SK-N-SH (cell line): ENCODE results near the gene EFCAB8. TPM values are rescaled to one million over a fixed set of nuclear protein-coding genes. Genes with fewer than 3 reads are reported as not detected.

ENCODE experiments used
- CTCF ChIA-PET: fragments of 300-600, 350-600 bp; formaldehyde crosslinking; extraction: SDS; loops from one replicate; lab custom pipeline; 2021; lab: Yijun Ruan, JAX
- POLR2A ChIA-PET: fragments of 350-600 bp; sonication (Branson Sonifier 250); formaldehyde crosslinking; extraction: SDS; loops from one replicate; lab custom pipeline; 2020; ENCODE audit warnings: antibody characterized with exemption, inconsistent platforms; lab: Yijun Ruan, JAX
- DNase-seq: peaks from one replicate; pipeline ENCODE4 v3.0.0; 2012
- H2AFZ ChIP-seq: fragments of 200-600 bp; sonication (generic); 2 replicates; pipeline ENCODE4 v1.8.1; 2016; ENCODE audit warnings: antibody characterized with exemption, mild to moderate bottlenecking, low read depth
- H3F3A ChIP-seq: fragments of 200-600 bp; sonication (generic); replicated peaks from 2 replicates; pipeline ENCODE3; 2016; ENCODE audit warnings: antibody characterized with exemption, mild to moderate bottlenecking; ENCODE audit not compliant: insufficient read depth
- H3K27ac ChIP-seq, 2 experiments: fragments of 200-500 bp in 1 of 2; fragments of 200-600 bp in 1 of 2; sonication (Bioruptor generic) in 1 of 2; sonication (generic), shearing (Covaris generic) in 1 of 2; 2 replicates each; pipeline versions ENCODE4 v1.5.1 to v1.6.1; 2014 to 2016; ENCODE audit warnings: low read depth in 2 of 2, inconsistent platforms in 1 of 2, low read length in 1 of 2, mild to moderate bottlenecking in 1 of 2, mixed read lengths in 1 of 2
- H3K27me3 ChIP-seq: fragments of 200-600 bp; sonication (generic), shearing (Covaris generic); 2 replicates; pipeline ENCODE4 v1.6.1; 2016; ENCODE audit warnings: mixed run types; ENCODE audit not compliant: insufficient read depth
- H3K36me3 ChIP-seq, 2 experiments: fragments of 200-500 bp in 1 of 2; fragments of 200-600 bp in 1 of 2; sonication (Bioruptor generic) in 1 of 2; sonication (generic) in 1 of 2; replicated peaks in 1 of 2; 2 replicates each; pipeline versions ENCODE3 to v1.5.1; 2014 to 2016; ENCODE audit warnings: low read length in 1 of 2, mild to moderate bottlenecking in 1 of 2; ENCODE audit not compliant: insufficient read depth in 2 of 2, control insufficient read depth in 1 of 2
- H3K4me1 ChIP-seq, 2 experiments: fragments of 200-500 bp in 1 of 2; fragments of 200-600 bp in 1 of 2; sonication (Bioruptor generic) in 1 of 2; sonication (generic), shearing (Covaris generic) in 1 of 2; 2 replicates each; pipeline versions ENCODE4 v1.5.1 to v1.6.1; 2014 to 2016; ENCODE audit warnings: low read depth in 1 of 2, low read length in 1 of 2, mixed run types in 1 of 2; ENCODE audit not compliant: insufficient read depth in 2 of 2, control insufficient read depth in 1 of 2
- H3K4me2 ChIP-seq: fragments of 200-600 bp; sonication (generic), shearing (Covaris generic); 2 replicates; pipeline ENCODE4 v1.6.1; 2017; ENCODE audit warnings: mixed run types
- H3K4me3 ChIP-seq, 2 experiments: fragments of 200-500 bp in 1 of 2; fragments of 200-600 bp in 1 of 2; sonication (Bioruptor generic) in 1 of 2; sonication (generic), shearing (Covaris generic) in 1 of 2; 2 replicates each; pipeline versions ENCODE4 v1.5.1 to v1.8.1; 2014 to 2016; ENCODE audit warnings: low read depth in 2 of 2, inconsistent platforms in 1 of 2, low read length in 1 of 2, mild to moderate bottlenecking in 1 of 2, mixed read lengths in 1 of 2, moderate library complexity in 1 of 2
- H3K79me2 ChIP-seq: fragments of 200-600 bp; sonication (generic); 2 replicates; pipeline ENCODE4 v1.8.1; 2017; ENCODE audit warnings: mild to moderate bottlenecking; ENCODE audit not compliant: insufficient read depth
- H3K9ac ChIP-seq: fragments of 200-600 bp; sonication (generic); 2 replicates; pipeline ENCODE4 v1.6.1; 2017; ENCODE audit warnings: mixed run types
- H3K9me2 ChIP-seq: fragments of 200-600 bp; sonication (generic); 2 replicates; pipeline ENCODE4 v1.6.1; 2017; ENCODE audit warnings: mixed run types
- H3K9me3 ChIP-seq: fragments of 200-600 bp; sonication (generic); 2 replicates; pipeline ENCODE4 v1.6.1; 2017; ENCODE audit warnings: mixed run types, mild to moderate bottlenecking, moderate library complexity
- H4K20me1 ChIP-seq: fragments of 200-600 bp; sonication (generic); 2 replicates; pipeline ENCODE4 v1.6.1; 2017; ENCODE audit warnings: mild to moderate bottlenecking, mixed run types; ENCODE audit not compliant: insufficient read depth
- CTCF ChIP-seq: fragments of 200-600 bp; sonication (generic); IDR thresholded peaks from 2 replicates; pipeline ENCODE4 v1.6.1; 2017; ENCODE audit warnings: antibody characterized with exemption, mild to moderate bottlenecking, moderate library complexity
- EP300 ChIP-seq, 2 experiments: IDR thresholded peaks; 2 replicates each; pipeline versions ENCODE4 v1.4.0 to v1.6.1; 2012; ENCODE audit warnings: borderline replicate concordance in 1 of 2, low read depth in 1 of 2, low read length in 1 of 2
- EZH2phosphoT487 ChIP-seq: fragments of 200-600 bp; sonication (generic); IDR thresholded peaks from 2 replicates; pipeline ENCODE4 v1.6.1; 2017; ENCODE audit warnings: low read depth, mixed run types, mild to moderate bottlenecking, antibody characterized with exemption, moderate library complexity, borderline replicate concordance
- IRF3 ChIP-seq: fragments of 150-350 bp; IDR thresholded peaks from 2 replicates; pipeline ENCODE4 v1.6.1; 2016; ENCODE audit warnings: mild to moderate bottlenecking, low read depth, low read length
- MAX ChIP-seq: IDR thresholded peaks from 2 replicates; pipeline ENCODE4 v1.4.0; 2012; ENCODE audit warnings: low read depth
- MXI1 ChIP-seq: IDR thresholded peaks from 2 replicates; pipeline ENCODE4 v1.6.1; 2012; ENCODE audit warnings: mild to moderate bottlenecking, low read depth, low read length, improper control_type of control experiment
- NFIC ChIP-seq: IDR thresholded peaks from 2 replicates; pipeline ENCODE4 v1.4.0; 2012; ENCODE audit warnings: borderline replicate concordance
- PBX3 ChIP-seq: IDR thresholded peaks from 2 replicates; pipeline ENCODE4; 2012
- RAD21 ChIP-seq: IDR thresholded peaks from 2 replicates; pipeline ENCODE4 v1.6.1; 2012; ENCODE audit warnings: mild to moderate bottlenecking, low read length
- RCOR1 ChIP-seq: fragments of 150-350 bp; IDR thresholded peaks from 2 replicates; pipeline ENCODE4 v1.6.1; 2017; ENCODE audit warnings: antibody characterized with exemption, low read length
- REST ChIP-seq: IDR thresholded peaks from 2 replicates; pipeline ENCODE4 v1.6.1; 2012; ENCODE audit warnings: mild to moderate bottlenecking, low read depth, low read length, moderate library complexity
- RFX5 ChIP-seq: IDR thresholded peaks from 2 replicates; pipeline ENCODE4 v1.6.1; 2012; ENCODE audit warnings: mild to moderate bottlenecking, improper control_type of control experiment, low read length
- RXRA ChIP-seq: IDR thresholded peaks from 2 replicates; pipeline ENCODE4 v1.4.0; 2012; ENCODE audit warnings: low read depth, mild to moderate bottlenecking, borderline replicate concordance
- SIN3A ChIP-seq: IDR thresholded peaks from 2 replicates; pipeline ENCODE4 v1.6.1; 2012; ENCODE audit warnings: low read depth, mild to moderate bottlenecking, low read length, moderate library complexity, borderline replicate concordance
- SMC3 ChIP-seq: IDR thresholded peaks from 2 replicates; pipeline ENCODE4 v1.6.1; 2012; ENCODE audit warnings: low read depth, low read length, improper control_type of control experiment
- TAF1 ChIP-seq: IDR thresholded peaks from 2 replicates; pipeline ENCODE4 v1.6.1; 2012; ENCODE audit warnings: low read depth, mild to moderate bottlenecking, low read length, moderate library complexity, borderline replicate concordance
- TCF12 ChIP-seq: IDR thresholded peaks from 2 replicates; pipeline ENCODE4 v1.4.0; 2012
- USF1 ChIP-seq: IDR thresholded peaks from 2 replicates; pipeline ENCODE4 v1.4.0; 2012; ENCODE audit warnings: low read depth, borderline replicate concordance
- YY1 ChIP-seq: IDR thresholded peaks from 2 replicates; pipeline ENCODE4 v1.4.0; 2012; ENCODE audit warnings: low read depth, mild to moderate bottlenecking
- WGBS: methylation state at CpG from one replicate; pipeline ENCODE4 v1.1.6; 2017; ENCODE audit warnings: low lambda C conversion rate; 5-methylcytosine and 5-hydroxymethylcytosine counted together
- polyA plus RNA-seq, 3 experiments: library from polyadenylated mRNA; depleted of rRNA; stranded (reverse); fragments of >200 nt; gene quantifications; 2 replicates each; pipeline ENCODE4 v1.2.3, GENCODE V29; 2012

EFCAB8 gene
- polyA plus RNA-seq, 1 of the 3 experiments (the other 2 are of a cell fraction), result not detected

DNA sequence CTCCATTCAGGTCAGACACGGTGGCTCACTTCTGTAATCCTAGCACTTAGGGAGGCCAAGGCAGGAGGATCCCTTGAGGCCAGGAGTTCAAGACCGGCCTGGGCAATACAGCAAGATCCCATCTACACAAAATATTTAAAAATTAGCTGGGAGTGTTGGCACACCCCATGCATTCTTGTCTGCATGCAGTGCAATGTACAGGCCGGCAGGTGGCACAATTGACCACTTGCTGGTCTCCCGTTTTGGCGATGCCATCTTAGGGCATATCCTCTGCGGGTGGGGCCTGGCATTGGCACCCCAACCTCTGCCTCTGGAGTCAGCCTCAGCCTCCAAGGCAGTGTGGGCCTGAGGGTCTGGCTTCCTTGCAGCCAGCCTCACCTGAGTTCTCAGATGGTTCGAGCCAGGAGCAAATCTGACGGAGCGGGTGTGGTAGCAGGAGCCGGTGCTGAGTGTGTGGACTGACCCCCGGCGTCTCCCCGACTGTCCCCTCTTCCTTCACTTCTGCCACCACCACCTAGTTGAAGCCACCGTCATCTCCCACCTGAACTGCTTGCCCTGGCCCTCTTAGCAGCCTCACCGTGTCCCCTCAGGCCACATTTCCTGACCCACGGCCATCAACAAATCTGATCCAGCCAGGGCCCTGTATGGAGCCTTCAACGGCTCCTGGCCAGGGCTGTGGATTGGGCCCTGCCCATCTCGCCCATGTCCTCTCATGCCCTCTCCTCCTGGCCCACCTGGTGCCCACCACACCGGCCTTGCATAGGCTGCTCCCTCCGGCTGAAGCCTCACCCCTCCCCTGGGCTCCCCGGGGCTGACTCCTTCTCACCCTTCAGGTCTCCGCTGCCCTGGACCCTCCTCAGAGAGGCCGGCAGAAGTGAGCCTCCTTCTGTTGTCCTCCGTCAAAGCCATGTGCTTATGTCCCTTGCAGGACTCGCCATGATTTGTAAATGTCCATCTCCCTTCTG lies 44.0 kb downstream of the EFCAB8 start (continued):
- peak; percentile 90 for TF ChIP-seq RAD21
- TF ChIP-seq SIN3A, result no peak

- CTCF ChIA-PET, result interaction anchor here (0.6 to 1.9 kb wide), 6 partner anchors 9 to 396 kb away, joined by 3 to 4 read pairs (median 3); no protein-coding TSS in a partner anchor
- peaks cover 0 to 3% of the 10 kb centered on the region in 2 experiments; a peak in 1 of 4 replicates for H3K4me1 ChIP-seq
- no peaks in the 10 kb centered on the region for H3K79me2 ChIP-seq
- WGBS, result 48% methylated on average over 4 of the region's 5 CpGs
- H3K4me3 ChIP-seq, result no peak overlapping the region
- no peak overlapping the region for H3K27ac ChIP-seq
- H3K9me2 ChIP-seq, result no peaks in the 10 kb centered on the region
- H3K27me3 ChIP-seq, result no peaks in the 10 kb centered on the region
- no peak overlapping the region for H2AFZ ChIP-seq
- H3K4me2 ChIP-seq, result no peak overlapping the region
- H4K20me1 ChIP-seq, result no peaks in the 10 kb centered on the region
- H3K9ac ChIP-seq, result no peak overlapping the region
- DNase-seq, result no peak
- POLR2A ChIA-PET, result no interaction called here
- H3K9me3 ChIP-seq, result no peaks in the 10 kb centered on the region
- H3K36me3 ChIP-seq, result no peaks in the 10 kb centered on the region
- H3F3A ChIP-seq, result no peaks in the 10 kb centered on the region
- TF ChIP-seq REST (no peak), IRF3 (no peak), TAF1 (no peak), EP300 (IDR thresholded peaks at IDR 0.05; ENCODE audit: borderline replicate concordance in 1 of 2, low read depth in 1 of 2, low read length in 1 of 2) (no peak), YY1 (no peak), RXRA (no peak), MAX (no peak), USF1 (no peak), TCF12 (no peak), NFIC (no peak), PBX3 (no peak), SMC3 (no peak), EZH2phosphoT487 (no peak), MXI1 (no peak), CTCF (no peak), RCOR1 (no peak), RFX5 (no peak)
Observed at GRCh38 chr20:32903666-32904175, 45.0 kb downstream of the EFCAB8 start.
